ENCODE measurements around the gene ZNF556. TPM values are rescaled to one million over a fixed set of nuclear protein-coding genes. Genes with fewer than 3 reads are reported as not detected.
A peak's percentile ranks its signal among the peaks of the same experiment; 100 is the strongest.
"Not testable (repeated sequence)": the region's sequence is repeated elsewhere in the genome, so short reads cannot be mapped to it uniquely, and the experiment has no call there.

Gene ZNF556
- total RNA-seq, 1 donor from 2014 or later: not detected

DNA sequence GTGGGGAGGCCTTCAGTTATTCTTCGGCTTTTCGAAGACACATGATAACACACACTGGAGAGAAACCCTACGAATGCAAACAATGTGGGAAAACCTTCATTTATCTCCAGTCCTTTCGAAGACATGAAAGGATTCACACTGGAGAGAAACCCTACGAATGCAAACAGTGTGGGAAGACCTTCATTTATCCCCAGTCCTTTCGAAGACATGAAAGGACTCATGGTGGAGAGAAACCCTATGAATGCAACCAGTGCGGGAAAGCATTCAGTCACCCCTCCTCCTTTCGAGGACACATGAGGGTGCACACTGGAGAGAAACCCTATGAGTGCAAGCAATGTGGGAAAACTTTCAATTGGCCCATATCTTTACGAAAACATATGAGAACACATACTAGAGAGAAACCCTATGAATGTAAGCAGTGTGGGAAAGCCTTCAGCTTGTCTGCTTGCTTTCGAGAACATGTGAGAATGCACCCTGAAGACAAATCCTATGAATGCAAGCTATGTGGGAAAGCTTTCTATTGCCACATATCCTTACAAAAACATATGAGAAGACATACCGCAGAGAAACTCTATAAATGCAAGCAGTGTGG is 14.0 kb upstream of the ZNF556 start:
- no peak for DNase-seq (ENCODE audit: low spot score)

DNA sequence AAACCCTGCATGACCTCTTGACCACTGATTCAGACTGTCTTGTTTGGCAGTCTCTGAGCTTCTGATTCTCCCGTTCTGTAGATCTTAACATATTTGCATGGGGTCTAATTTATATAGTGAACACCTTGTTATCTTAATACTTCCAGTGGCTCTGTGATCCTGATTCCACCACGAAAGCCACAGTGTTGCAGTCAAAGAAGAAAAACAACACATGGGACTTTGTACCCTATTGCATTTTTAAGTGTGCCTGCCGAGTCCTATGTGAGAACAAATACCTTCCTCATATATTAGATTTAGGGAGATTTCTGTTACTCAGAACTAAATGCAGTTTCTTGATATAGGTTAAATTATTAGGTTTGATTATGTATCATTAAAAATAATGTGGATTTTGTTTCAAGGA is 12.3 kb upstream of the ZNF556 start:
- no peak for DNase-seq (ENCODE audit: low spot score)

GRCh38 chr19:2856457-2857050 is 10.6 kb upstream of the ZNF556 start:
- DNase-seq (ENCODE audit: low spot score): no peak

DNA sequence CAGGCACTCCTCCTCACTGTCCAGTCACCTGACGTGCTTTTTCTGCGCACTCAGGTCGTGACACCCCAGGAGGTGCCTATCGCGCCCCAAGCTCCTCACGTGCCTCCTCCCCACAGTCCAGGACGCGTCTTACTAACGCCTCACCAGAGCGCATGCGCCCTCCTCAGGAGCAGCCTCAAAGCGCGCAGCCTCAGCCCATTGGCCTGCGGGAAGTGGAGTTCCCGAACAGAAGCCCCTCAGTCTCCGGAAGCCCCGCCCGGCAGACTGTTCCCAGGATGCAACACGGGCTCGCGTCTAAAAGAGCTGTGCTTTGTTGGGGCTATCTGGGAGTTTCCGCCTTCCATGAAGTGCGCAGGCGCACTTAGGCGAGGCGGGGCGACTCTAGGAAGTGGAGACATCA is 8.3 kb upstream of the ZNF556 start:
- no peak for DNase-seq (ENCODE audit: low spot score)

DNA sequence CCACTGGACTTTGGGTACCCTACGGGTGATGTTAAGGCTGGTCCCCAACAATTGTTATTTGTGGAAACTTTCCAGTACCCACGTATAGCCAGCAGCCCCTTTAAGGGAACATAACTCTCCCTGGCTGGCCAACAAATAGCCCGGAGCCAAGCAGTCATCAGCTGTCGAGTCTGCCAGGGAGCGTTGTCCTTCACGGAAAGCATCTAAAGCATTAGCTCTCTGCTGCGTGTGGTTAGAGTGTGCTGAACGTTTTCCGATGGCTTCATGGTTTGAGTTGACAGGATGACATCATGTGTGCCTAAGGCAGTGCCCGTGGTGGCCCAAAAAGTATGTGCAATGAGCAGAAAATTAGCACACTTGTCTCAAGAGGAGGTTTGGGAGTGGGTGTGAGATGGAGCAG is 3.3 kb upstream of the ZNF556 start:
- no peak for DNase-seq (ENCODE audit: low spot score)

GRCh38 chr19:2865334-2866100 is 1.6 kb upstream of the ZNF556 start:
- DNase-seq (ENCODE audit: low spot score): no peak

DNA sequence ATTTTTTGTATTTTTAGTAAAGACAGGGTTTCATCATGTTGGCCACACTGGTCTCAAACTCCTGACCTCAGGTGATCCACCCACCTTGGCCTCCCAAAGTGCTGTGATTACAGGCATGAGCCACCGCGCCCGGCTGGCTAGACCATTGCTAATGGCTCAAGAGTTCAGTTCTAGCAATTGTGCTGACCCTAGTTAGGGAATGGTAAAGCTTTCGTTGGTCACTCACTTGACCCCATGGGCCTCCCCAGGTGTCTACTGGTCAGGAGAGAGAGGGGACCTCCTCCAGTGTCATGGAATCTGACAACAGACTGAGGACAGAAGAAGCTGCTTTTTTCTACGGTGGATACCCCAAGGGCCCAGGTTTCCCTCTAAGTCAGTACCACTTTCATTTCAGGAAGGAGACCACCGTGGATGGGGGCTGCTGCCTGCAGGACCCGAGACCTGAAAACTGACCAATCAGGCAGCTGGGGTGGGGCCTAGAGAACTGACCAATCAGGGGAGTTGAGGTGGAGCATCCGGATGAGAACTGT is 575 bp upstream of the ZNF556 start:
- DNase-seq (ENCODE audit: low spot score): no peak

GRCh38 chr19:2869618-2870017 is 2.5 kb downstream of the ZNF556 start:
- no peak for DNase-seq (ENCODE audit: low spot score)

- DNase-seq (ENCODE audit: low spot score): not testable (repeated sequence)
Observed at GRCh38 chr19:2872175-2872574, 5.0 kb downstream of the ZNF556 start.

GRCh38 chr19:2877398-2878331 is 10.5 kb downstream of the ZNF556 start:
- DNase-seq (ENCODE audit: low spot score): no peak

DNA sequence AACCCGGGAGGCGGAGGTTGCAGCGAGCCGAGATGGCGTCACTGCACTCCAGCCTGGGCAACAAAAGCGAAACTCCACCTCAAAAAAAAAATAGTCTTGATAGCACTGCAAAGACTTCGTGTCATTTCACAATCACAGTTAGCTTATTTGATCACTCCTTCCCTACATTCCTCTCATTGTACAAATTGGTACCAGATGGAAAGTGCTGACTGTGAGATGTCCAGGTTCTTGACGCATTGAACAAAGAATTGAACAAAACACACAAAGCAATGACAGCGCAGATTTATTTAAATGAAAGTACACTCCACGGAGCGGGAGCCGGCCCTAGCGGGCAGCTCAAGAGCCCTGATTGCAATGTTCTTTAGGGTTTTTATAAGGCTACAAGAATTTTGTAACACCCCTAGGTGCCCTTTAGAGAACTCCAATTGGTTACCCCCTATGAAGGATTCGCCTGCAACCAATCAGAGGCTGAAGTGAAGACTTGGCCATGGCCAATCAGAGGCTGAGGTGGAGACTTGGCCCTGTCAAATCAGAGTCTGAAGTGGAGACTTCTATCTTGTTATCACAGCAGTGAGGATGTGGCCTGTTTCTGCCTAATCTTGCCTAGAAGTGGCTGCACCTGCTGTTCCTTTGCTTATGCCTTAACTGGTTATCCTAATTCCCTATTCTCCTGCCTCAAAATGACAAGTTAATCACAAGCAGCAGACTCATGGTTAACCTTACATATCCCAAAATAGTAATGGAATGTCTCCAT is 16.7 kb downstream of the ZNF556 start:
- no peak for DNase-seq (ENCODE audit: low spot score)

GRCh38 chr19:2885736-2886135 is 18.6 kb downstream of the ZNF556 start:
- DNase-seq (ENCODE audit: low spot score): no peak

GRCh38 chr19:2887391-2887914 is 20.3 kb downstream of the ZNF556 start:
- no peak for DNase-seq (ENCODE audit: low spot score)

DNA sequence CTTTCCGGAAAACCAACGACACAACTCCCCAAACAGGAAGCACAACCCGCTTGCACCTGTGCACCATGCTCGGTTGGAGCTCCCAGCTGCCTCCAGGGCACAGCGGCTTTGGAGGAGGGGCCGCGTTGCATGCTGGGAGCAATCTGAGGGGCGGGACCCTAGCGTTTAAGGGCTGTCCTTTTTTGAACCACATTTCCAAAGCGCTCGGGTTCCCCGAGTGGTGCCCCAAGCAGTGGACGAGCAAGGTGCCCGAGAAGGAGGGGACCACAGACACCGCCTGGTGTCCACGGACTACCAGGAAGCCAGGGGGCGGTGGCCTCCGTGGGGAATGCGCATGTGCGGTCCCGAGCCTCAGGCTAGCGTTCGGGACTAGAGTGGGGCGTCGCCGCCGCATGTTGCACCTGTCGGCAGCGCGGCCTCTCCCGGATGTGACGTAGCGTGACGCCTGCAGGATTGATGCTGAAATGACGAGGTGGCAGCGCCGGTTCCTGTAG is 21.6 kb downstream of the ZNF556 start:
- DNase-seq (ENCODE audit: low spot score): no peak

GRCh38 chr19:2890531-2890930 is 23.4 kb downstream of the ZNF556 start:
- not testable (repeated sequence) for DNase-seq (ENCODE audit: low spot score)

DNA sequence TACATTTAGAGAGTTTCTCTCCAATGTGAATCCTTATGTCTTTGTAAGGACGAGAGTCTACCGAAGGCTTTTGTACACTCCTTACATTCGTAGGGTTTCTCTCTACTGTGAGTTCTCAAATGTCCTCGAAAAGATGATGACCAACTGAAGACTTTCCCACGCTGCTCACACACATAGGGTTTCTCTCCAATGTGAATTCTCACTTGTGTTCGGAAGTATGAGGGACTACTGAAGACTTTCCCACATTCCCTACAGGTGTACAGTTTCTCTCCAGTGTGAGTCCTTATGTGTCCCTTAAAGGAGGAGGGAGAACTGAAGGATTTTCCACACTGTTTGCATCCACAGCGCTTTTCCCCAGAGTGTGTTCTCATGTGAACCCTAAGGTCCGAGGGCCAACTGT is 29.6 kb downstream of the ZNF556 start:
- no peak for DNase-seq (ENCODE audit: low spot score)

GRCh38 chr19:2900296-2901252 is 33.4 kb downstream of the ZNF556 start, which contains the start of gene ZNF57:
Gene ZNF57 (plus strand): TSS chr19:2900928. CDS start chr19:2901046, 118 bp downstream.
- DNase-seq (ENCODE audit: low spot score): peak; percentile 100

GRCh38 chr19:2902590-2903218 is 35.6 kb downstream of the ZNF556 start:
- no peak for DNase-seq (ENCODE audit: low spot score)

GRCh38 chr19:2903326-2903725 is 36.2 kb downstream of the ZNF556 start:
- DNase-seq (ENCODE audit: low spot score): not testable (repeated sequence)

All from ureter (tissue), 1 donor.